Stimulated activated CD8-positive, alpha-beta memory T cell treated with anti-CD3 and anti-CD28 coated beads, Interleukin-4, amount 100 ng/mL, for 1 hour (primary cell): Measurements from ENCODE around the gene IGSF9.

Experiments used
- DNase-seq, 2 donors: peaks; one replicate each; pipeline ENCODE4 v3.0.0-alpha.2; 2020; ENCODE audit warnings: low read depth in 2 of 2, low spot score in 1 of 2

The IGSF9 gene

DNA sequence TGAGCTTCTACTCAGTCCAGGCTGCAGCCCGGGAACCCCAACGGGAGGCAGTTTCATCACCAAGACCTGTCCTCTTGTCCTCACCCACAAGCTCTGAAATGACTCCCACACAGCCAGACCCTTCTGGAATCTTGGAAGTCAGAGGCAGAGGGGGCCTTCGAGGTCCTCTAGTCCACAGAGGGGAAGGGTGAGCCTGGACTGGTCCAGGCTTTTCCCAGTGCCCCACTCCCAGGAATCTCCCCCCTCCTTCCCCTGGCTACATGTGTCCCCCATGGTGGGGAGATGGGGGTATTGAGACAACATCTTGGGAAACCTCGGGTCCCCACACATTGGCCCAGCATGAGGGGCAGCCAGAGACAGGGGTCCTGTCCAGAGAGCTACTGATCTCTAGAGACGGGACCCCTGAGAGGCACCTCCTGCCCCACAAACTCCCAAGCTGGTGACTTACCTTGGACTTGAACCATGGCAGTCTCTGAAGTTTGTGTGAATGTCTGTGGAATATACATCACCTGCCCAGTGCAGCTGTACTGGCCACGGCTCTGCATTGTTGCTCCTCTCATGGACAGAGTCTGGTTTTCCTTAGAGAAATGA is 28.0 kb upstream of the IGSF9 start:
- DNase-seq = no peak

DNA sequence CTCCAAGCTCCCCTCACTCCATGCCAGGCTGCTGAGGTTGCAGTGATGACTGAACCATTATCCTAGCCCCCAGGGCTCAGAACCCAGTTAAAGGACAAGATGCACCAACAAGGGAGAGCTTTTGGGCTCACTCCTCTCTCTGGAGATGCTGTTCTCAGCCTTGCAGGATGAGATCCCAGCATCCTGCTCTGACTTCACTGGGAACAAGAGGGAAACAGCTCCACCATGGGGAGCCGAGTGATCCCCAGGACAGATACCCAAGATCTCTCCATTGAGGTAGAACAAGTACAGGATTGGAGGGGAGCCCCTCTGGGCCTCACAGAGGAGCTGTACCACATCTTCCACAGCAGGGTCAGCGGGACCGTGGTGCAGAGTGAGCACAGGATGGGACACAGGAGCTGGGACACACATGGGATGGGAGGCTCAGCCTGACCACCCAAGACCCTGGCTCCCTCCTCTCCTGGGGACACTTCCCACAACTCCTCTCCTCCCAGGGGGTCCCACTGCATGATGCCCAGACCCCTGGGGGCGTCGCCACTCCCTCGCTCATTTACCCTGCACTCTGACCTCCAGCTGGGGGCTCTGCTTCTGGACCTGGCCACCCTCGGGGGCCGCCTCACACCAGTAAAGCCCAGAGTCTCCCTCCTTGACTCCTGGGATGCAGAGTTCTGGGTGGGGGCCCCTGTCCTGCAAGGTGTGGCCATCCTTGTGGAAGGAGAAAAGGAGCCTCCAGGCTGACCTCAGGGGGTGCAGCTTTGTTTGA is 27.2 kb upstream of the IGSF9 start:
- DNase-seq = no peak

DNA sequence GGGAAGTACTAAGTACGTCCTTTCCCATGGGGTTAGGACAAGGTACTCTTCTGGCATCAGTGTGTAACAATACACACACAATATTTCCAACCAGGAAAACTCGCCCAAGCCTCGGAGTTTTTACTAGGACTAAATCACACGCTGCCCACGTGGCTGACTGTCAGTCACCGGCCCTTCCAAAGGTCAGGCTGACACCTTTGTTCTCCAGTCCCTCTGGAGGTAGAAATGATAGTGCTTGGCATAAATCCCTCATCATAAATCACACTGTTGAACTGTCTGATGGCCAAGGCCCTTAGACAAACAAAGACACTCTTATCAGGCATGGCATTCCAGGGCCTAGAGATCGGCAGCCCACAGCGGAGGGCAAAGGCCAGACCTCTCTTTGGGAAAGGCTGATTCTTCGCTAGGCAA is 25.5 kb upstream of the IGSF9 start:
- DNase-seq = no peak

DNA sequence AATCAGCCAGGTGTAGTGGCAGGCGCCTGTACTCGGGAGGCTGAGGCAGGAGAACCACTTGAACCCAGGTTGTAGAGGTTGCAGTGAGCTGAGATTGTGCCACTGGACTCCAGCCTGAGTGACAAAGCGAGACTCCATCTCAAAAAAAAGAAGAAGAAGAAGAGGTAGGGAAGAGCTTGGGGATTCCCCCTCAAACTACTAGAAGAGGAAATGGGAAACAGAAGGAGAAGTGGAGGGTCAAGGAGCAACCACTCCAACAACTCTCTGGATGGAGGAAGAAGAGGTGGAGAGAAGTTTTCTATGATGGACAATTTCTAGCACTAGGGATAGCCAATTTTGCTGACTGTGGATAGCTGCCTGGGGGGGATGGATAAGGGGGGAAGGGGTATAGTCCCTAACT is 23.5 kb upstream of the IGSF9 start:
- DNase-seq = no peak

DNA sequence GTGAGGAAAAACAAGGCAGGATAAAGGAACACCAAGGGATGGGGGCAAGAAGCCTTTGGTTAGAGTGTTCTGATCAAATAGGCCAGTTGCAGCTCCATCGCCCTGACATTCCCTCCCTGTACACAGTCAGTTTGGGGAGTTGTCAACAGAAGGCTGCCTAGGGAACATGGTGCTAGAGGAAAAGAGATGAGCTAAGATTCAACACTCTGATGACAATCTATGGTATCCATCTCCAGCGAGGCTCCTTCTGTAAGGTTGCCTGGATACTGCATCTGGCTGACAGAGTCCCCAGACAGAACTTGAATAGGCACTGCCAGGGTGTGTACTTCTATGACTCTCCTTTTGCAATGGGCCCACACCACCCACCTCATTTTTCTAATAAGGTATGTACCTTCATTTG is 19.9 kb upstream of the IGSF9 start:
- DNase-seq = no peak

DNA sequence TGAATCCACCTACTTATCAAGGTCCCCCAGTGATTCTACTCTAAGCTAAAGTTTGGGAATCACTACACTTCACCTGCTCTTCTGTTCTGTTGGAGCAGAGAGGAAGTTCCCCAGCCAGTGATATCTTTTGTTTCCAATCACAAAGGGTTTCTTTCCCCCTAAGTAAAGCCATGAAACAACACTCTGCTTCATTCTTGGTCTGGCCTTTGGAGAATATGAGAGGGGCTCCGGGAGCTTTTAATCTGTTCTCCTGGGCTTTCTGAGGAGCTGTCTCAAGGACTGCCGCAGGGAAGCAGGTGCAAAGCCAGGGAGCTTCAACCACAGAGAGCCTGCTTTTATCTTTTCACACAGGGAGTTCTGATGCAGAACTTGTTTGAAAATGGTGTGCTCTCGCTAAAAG is 18.7 kb upstream of the IGSF9 start:
- no peak for DNase-seq

DNA sequence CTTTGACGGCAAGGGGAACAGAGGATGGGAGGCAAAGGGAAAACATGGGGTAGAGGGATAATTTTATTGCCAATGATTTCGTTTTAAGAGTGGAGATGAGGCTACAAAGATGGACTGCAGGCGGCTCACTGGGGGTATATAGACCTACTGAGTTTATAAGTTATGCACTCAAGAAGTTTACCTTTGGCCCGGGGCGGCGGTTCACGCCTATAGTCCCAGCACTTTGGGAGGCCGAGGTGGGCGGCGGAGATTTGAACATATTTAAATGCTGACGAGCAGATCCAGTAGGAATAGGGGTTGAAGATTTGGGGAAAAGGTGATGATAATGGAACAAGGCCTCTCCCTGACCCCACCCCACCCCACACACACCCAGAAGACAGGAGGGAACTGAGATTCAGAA is 16.8 kb upstream of the IGSF9 start:
- no peak for DNase-seq

DNA sequence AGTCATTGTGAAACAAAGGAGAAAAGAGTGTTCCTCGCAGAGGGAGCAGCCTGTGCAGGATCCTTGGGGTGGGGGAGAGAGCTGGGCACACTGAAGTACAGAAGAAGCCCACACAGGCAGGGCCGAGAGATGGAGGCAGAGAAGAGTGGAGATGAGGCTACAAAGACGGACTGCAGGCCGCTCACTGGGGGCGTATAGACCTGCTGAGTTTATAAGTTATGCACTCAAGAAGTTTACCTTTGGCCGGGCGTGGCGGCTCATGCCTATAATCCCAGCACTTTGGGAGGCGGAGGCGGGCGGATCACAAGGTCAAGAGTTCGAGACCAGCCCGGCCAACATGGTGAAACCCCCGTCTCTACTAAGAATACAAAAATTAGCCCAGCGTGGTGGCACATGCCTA is 16.2 kb upstream of the IGSF9 start:
- DNase-seq = no peak

DNA sequence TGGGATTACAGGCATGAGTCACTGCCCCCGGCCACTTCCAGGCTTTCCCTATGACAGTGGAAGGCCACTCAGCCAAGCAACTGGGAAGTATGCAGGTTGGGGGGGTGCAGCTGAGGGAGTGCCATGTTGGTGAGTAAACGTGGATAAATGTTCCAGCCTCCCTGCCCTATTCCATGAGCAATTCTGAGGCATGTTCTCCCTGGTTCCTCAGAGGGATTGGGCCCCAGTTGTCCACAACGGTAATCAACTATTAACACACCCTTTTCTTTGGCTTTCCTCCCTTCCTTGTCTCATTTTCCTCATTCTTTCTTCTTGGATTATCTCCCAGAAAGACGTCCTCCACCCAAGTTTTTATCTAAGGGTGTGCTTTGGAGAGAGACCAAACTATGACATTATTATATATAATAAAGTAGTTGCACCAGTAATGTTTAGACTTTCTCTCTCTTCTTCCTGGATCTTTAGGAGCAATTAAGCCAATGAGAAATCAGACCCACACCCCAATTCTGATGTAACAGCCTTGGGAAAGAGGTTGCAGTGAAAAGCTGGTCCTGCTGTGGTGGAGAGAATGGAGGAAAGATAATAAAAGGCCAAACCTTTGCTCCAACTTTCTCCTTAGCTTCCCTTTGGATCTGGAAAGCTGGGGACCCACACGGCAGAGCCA is 15.4 kb upstream of the IGSF9 start:
- no peak for DNase-seq

DNA sequence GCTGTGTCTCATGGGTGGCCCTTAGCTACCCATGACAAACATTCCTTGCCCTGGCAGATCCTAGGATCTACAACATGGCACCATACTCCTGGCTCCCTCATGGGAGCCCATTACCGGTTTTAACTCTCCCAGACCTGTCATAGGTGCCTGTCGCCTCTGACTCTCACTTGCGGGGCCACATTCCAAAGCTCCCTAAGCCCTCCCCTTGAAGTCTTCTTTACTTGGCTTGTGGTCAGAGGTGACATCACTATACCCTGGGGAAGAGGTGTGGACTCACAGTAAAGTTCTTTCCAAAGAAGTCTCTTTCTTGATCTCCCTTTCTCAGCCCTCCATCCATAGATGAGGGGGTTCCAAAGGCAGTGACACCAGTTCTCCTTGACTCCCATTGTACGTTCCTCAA is 14.0 kb upstream of the IGSF9 start:
- no peak for DNase-seq

DNA sequence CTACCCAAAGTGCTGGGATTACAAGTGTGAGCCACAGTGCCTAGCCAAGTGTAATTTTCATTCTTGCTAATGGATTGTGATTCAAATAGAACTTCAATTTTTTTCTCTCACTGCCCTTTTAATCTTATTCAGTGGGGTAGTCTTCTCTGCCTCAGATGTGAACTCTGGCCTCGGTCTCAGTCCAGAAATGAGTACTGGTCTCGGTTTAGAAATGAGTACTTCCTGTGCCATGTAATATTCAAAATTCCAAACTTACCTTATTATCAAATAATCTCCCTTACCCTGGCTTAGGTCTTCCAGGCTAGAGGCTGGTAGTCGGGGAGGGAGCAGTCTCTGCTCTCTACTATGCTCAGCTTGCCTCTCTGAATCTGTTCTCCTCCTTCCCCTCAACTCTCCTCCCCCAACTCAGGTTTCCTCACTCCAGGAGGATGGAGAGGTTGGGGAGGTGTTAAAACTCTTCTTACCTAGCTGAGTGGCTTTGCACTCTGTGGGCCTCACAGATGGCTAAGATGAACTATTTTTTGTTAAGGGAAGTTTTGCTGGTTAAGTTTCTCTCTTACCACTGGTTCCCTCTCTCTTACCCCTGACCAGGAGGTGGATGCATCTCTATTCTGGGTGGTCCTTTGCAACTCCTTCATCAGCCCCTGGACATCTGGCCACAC is 13.4 kb upstream of the IGSF9 start:
- no peak for DNase-seq

DNA sequence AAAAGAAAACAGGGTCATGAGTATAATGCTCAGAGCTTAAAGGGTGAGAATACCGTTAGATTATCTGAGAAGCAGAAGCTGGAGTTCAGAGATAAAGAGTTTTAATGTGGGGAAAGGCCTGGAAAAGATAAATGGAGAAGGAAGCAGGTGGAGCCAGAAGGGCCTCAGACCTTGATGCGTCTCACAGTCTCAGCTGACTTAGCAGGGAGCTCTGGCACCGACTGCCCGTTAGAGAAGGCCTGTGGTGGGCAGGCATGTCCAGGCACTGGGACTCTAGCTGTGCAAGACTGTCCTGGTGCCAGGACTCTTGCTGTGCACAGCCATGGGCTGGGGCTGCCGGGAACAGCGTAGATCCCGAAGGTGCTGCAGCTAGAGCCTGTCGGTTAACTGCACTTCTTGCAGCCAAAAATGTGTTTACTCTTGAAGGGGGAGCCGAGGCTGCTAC is 12.4 kb upstream of the IGSF9 start:
- no peak for DNase-seq

DNA sequence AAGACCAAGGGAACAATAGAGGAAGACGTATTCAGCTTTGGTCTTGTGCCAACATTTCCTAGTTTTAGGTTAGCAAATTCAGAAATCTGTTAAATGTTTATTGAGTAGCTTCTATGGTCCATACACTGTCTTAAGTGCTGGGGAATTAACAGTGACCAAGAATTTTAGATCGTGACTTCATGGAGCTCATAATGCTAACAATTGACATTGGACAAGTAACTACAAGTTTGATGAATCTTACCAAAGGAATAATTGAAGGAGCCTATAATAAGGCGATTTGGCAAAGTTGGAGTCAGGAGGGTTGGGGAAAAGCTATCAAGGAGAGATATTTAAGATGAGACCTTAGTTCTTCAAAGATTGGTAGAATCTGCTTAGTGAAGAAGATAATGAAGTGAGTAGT is 10.0 kb upstream of the IGSF9 start:
- DNase-seq = no peak

DNA sequence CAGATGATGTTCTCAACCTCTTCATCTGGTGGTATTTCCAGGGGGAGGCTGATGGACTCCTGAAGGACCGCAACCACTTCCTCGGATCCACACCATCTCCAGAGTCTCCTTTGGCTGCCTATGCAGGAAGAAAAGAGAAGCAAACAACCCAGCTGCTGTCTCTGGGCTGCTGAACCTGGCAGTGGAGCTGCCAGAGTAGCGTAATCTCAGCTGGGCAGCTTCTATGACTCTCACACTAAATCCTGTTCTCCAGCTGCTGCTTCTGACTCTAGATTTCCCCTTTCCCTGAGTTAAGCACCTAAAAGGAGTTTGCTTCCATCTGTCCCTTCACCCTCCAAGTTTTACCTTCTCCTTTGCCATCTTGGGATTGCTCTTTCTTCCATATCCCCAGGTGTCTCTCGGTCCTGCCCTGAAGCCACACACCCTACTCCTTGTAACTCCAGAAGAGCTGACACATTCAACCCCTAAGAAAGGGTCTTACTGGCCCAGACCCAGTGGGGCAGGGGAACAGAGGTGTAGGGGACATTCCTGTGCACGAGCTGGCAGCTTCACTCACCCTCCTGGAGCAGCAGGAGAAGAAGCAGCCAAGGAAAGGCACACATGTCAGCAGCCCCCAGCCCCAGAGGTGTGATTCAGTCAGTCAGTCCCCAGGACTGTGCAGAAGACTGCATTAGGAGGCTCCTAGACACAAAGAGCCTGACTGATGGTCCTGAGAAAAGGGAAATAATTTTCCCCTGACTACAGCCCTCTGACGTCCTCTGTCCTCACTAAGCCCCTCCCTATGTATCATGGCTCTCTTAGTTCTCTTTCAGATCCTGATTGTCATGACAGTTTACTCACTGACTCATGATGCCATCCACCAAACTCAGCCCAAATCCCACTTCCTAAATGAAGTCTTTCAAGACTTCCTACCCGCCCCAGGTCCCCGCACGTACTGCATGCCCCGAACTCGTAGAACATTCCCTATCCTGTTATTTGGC is 8.4 kb upstream of the IGSF9 start, which contains the start of gene SLAMF9:
TSS of gene SLAMF9 (minus strand) at position 702 of the 980 bp plus-strand sequence. CDS start at position 602, 100 bp downstream.
- DNase-seq = no peak

DNA sequence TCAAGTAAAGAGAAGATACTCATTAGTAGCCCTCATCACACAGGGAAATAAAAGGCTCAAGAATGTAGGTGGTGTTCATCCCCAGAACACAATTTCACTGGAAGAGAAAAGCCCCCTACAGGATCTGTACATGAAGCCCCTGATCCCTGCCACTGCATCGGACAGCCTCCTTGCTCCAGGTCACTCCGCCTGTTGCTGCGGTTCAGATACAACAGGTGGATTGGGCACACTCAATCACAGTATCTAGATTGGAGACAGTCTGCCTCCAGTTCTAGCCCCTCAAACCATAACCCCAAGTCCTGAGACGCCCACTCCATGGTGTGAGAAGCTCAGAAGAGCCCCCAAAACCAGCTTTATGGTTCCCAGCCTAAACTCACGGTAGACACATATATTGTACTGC is 7.5 kb upstream of the IGSF9 start:
- DNase-seq = no peak

DNA sequence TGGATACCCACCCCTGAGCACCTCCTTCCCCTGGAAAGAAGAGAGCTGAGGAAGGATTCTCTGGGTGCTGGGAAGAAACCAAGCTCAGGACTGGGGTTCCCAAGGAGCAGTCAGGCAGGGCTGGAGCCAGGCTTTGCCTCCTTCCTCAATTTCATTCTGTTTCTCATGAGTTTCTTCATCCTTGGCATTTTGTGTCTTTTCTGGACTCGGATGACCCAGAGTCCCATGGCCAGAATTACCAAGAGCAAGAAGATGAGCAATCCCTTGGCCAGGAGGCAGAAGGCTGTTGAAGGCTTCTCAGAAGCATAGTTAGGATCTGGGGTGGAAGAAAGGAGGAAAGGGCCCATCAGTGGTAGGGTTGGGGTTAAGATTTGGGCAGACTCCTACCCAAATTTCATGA is 6.1 kb upstream of the IGSF9 start:
- no peak for DNase-seq

DNA sequence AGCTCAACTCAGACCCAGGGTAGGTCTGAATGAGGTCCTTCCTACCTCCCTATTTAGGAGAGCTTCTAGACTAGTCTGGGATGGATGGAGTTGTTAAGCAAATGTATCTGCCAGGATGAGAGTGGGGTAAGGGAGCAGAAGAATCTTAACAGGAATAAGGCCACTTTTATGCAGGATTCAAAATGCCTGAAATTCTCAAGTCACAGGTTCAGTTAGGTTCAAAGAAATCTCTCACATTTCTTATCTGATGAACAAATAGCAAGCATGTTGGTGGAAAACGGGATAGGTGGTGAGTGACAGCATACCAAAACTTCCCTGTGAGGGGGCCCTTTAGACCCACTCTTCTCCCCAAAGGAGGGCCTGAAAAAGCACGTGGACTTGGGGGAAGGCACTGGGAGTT is 5.6 kb upstream of the IGSF9 start:
- no peak for DNase-seq

DNA sequence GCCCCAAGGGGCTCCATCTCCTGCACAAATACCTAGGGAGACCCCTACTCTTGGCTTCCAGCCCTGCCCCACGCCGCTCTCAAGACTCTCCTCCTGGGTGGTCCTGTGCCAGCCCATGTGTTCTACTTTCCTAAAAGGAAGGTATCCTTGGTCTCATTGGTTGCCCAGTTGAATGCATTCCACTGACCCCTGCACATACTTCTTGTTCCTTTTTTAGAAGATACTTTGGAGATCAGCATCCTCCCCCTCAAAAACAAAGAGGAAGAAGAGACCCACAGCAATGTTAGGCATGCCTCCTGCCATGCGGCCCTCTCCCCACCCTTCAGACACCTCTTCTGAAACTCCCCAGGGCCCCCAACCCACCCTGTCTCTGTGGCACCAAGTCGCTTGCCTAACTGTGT is 4.6 kb upstream of the IGSF9 start:
- no peak for DNase-seq

DNA sequence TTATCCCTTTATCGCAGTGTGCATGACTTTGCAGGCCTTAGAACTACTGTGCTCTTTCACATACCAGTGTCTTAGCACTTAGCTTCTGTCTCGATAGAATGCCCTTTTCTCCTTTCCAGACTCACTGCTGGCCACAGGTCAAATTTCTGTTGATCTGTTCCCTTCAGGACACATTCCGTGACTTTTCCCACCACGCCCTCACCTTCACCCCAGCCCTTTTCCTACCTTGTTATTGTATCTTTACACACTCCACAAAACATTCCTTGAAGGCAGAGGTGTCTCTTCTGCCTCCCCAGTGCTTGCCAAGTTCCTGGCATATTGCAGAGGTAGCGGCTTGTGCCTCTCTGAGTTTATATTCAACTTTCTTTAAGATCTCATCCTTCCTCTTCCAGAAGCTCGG is 3.7 kb upstream of the IGSF9 start:
- no peak for DNase-seq

DNA sequence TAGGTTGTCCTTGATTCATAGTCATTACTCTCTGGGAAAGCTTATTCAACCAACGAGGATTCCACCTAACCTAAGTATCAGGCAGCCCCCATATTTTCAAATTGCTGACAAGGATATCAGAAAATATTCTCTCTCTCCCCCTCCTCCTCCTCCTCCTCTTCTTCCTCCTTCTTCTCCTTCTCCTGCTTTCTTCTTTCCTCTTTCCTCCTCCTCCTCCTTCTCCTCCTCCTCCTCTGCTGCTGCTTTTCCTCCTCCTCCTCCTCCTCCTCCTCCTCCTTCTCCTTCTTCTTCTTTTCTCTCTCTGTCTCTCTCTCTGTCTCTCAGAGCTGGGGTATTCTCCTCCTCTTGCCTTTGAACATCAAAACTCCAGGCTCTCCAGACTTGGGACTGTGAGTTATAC is 2.5 kb upstream of the IGSF9 start:
- DNase-seq = no peak
